NT2/D1 (cell line): ENCODE measurements around the gene ALOX5AP.

Experiments
- DNase-seq: peaks from one replicate; pipeline ENCODE4 v3.0.0-alpha.2; 2011; ENCODE audit warnings: low read depth, low spot score
- H3K27me3 ChIP-seq: 2 replicates; pipeline ENCODE4 v1.6.0; 2011; ENCODE audit warnings: mild to moderate bottlenecking; ENCODE audit not compliant: insufficient read length, insufficient read depth
- H3K36me3 ChIP-seq: 2 replicates; pipeline ENCODE4 v1.6.1; 2011; ENCODE audit warnings: mild to moderate bottlenecking, low read length, mixed read lengths; ENCODE audit not compliant: insufficient read depth, insufficient read length
- H3K4me1 ChIP-seq: 2 replicates; pipeline ENCODE4 v1.5.1; 2011; ENCODE audit not compliant: insufficient read depth, insufficient read length
- H3K4me3 ChIP-seq: 2 replicates; pipeline ENCODE4 v1.5.1; 2011; ENCODE audit warnings: low read depth; ENCODE audit not compliant: insufficient read length
- H3K9ac ChIP-seq: 2 replicates; pipeline ENCODE4 v1.6.0; 2011; ENCODE audit warnings: low read depth; ENCODE audit not compliant: insufficient read length
- H3K9me3 ChIP-seq: 2 replicates; pipeline ENCODE4 v1.5.1; 2011; ENCODE audit warnings: mild to moderate bottlenecking, low read length; ENCODE audit not compliant: insufficient read depth
- SUZ12 ChIP-seq: IDR thresholded peaks from 2 replicates; pipeline ENCODE4 v1.6.1; 2011; ENCODE audit not compliant: insufficient read length, insufficient read depth; ENCODE audit errors: extremely low read depth
- YY1 ChIP-seq: IDR thresholded peaks from 2 replicates; pipeline ENCODE4 v1.6.1; 2011; ENCODE audit not compliant: insufficient read length, insufficient read depth
- ZNF274 ChIP-seq: IDR thresholded peaks from 2 replicates; pipeline ENCODE4 v1.6.1; 2011; ENCODE audit warnings: mild to moderate bottlenecking, low read depth, low read length

Gene ALOX5AP

DNA sequence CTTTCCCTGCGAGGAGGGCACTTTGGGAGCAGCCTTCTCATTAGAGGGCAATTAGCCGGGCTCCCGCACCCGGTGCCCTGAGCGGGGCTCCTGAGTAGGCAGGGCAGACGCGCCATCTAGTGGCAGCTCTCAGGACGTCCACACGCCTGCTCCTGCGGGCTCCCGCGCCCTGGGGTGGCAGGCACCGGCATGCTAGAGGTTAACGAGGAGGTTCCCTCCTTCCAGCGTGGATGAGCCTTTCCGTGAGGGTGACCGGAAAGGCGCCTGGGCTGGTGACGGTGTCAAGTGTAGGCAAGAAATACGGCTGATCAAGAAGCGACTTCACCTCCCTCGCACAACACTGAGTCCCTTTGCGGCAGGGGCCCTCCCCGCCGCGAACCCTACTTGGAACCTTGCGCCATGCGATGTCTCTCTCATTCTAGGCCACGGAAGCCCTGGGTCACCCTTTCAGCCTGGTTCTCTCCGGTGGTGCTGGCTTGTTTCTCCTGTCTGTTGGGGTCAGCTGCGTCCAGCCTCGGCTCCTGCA, 67.7 kb downstream of the ALOX5AP start:
- Histone ChIP-seq H3K4me3 (no peak overlapping the region), H3K36me3 (no peaks in the 10 kb centered on the region), H3K9me3 (no peaks in the 10 kb centered on the region), H3K4me1 (peaks cover 2% of the 10 kb centered on the region), H3K9ac (no peak overlapping the region), H3K27me3 (peaks cover 6% of the 10 kb centered on the region)
- DNase-seq, result peak; percentile 51
- no peak for TF ChIP-seq SUZ12
- TF ChIP-seq ZNF274, result no peak
- no peak for TF ChIP-seq YY1

DNA sequence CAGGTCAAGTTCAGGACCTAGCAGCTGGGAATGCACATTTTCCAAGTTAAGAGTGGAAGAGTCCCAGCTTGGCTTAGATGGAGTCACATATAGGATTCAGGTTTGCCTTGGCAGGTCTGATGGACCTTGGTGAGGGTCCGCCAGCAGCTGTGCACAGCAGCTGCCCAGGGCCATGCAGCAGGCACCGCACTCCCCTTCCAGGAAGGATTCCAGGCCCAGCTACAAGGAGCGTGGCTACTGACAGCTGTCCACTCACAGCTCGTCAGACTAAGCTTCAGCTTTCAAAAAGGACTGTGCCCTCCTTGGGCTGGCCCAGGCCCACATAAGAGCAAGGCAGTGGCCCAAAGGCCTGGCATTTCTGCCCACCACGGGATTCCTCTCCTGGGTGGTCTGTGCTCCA, 68.4 kb downstream of the ALOX5AP start:
- Histone ChIP-seq H3K9me3 (no peaks in the 10 kb centered on the region), H3K27me3 (peaks cover 6% of the 10 kb centered on the region), H3K36me3 (no peaks in the 10 kb centered on the region), H3K4me1 (peaks cover 2% of the 10 kb centered on the region), H3K4me3 (no peak overlapping the region), H3K9ac (no peak overlapping the region)
- no peak for DNase-seq
- no peak for TF ChIP-seq ZNF274
- TF ChIP-seq YY1, result no peak
- no peak for TF ChIP-seq SUZ12

DNA sequence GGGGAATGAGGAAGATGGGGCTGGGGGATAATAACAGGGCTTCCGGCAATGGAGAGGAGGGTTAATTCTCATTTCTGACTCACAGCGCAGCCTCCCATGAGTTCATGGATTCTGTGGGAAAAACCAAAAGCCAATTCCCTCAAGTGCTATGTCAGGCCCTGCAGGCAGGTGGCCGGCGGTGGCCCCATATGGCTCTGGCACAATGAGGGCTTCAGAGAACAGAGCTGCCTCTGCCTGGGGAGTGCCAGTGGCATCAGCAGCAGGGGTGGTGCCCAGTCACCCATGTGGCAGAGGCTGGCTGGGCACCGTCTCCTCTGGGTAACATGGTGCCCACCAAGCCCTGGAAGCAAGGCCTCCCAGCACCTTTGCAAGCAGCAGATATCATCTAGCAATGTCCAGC, 69.1 kb downstream of the ALOX5AP start:
- Histone ChIP-seq H3K36me3 (no peaks in the 10 kb centered on the region), H3K4me3 (no peak overlapping the region), H3K9ac (no peak overlapping the region), H3K27me3 (peaks cover 6% of the 10 kb centered on the region), H3K9me3 (no peaks in the 10 kb centered on the region), H3K4me1 (peaks cover 2% of the 10 kb centered on the region)
- no peak for DNase-seq
- TF ChIP-seq YY1 (no peak), ZNF274 (no peak), SUZ12 (no peak)

DNA sequence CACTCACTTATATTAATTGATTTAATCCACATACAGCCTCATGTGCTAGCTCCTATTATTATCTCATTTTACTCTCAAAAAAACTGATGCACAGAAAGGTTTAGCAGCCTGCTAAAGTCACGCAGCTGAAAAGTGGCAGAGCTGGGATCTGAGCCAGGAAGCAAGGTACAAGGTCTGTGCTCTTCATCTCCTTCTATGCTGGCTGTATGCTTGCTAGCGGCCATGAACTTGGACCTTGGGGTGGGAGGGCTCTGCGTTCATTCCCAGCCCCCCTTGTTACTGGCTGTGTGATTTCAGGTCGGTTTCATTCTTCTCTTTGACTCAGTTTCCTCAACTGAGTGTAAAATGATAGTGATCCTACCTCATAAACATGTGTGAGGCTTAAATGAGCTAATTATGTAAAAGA, 69.8 kb downstream of the ALOX5AP start:
- DNase-seq, result no peak
- H3K36me3 ChIP-seq, result no peaks in the 10 kb centered on the region
- H3K4me3 ChIP-seq, result no peak overlapping the region
- peaks cover 3% of the 10 kb centered on the region for H3K4me1 ChIP-seq
- TF ChIP-seq ZNF274 (no peak), SUZ12 (no peak), YY1 (no peak)
- H3K9ac ChIP-seq, result no peak overlapping the region
- H3K27me3 ChIP-seq, result peaks cover 6% of the 10 kb centered on the region
- H3K9me3 ChIP-seq, result no peaks in the 10 kb centered on the region

DNA sequence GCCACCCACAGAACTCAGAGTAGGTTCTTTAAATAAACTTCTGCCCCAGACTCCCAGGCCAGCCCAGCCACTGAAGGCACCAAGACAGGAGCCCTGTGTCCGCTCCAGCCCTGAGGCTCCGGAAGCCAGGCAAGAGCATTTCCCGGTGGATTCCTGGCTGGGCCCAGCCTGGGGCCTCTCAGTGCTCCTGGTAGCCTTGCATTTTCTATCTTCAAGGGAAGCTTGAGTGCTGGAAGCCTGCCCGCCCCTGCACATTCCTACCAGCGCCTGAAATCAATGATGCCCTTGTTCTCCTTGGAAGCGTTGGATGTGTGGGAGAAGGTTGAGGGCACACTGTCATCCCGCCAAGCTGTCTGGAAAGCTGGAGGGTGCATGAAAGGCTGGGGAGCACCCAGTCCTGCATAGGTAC, 70.3 kb downstream of the ALOX5AP start:
- no peak for DNase-seq
- H3K4me1 ChIP-seq, result peaks cover 7% of the 10 kb centered on the region
- H3K27me3 ChIP-seq, result peaks cover 6% of the 10 kb centered on the region
- no peak overlapping the region for H3K4me3 ChIP-seq
- no peak overlapping the region for H3K9ac ChIP-seq
- H3K36me3 ChIP-seq, result no peaks in the 10 kb centered on the region
- TF ChIP-seq YY1, result no peak
- TF ChIP-seq ZNF274, result no peak
- no peaks in the 10 kb centered on the region for H3K9me3 ChIP-seq

DNA sequence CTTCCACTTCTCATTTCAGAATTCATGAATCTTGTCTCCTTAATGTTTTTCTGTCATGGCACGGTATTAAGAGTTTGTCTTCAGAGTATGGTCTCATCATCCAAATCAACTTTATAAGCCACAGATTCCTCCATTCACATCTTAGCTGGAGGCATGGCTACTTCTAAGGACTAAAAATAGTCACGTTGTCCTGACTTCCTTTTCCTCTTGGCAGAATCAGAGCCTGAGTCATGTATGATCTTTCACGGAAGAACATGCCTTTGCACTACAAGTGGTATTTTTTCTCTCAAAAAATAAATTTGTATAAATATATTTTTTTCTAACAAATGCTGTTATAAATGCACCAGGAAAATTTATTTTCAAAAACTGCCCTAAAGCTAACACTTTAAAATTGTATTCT, 71.4 kb downstream of the ALOX5AP start:
- Histone ChIP-seq H3K27me3 (peaks cover 6% of the 10 kb centered on the region), H3K4me3 (no peak overlapping the region), H3K9ac (no peak overlapping the region), H3K4me1 (peaks cover 7% of the 10 kb centered on the region), H3K36me3 (no peaks in the 10 kb centered on the region), H3K9me3 (no peaks in the 10 kb centered on the region)
- no peak for TF ChIP-seq ZNF274
- DNase-seq, result no peak

DNA sequence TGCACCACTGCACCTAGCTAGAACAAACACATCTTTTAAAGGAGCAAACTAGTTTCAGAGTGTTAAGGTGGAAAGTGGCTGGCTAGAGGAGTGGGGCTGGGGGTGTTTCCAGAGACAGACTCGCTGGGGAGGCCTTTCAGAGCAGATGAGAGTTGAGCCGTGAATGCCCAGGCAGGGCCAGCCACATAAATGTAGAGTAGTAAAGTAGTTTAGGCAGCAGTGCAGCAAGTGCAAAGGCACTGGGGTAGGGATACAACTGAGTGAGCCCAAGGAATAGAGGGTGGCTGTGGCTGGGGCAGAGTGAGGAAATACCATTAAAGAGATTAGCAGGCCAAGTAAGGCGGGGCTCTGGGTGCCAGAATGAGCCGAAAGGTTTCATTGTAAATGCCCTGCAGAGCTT, 72.0 kb downstream of the ALOX5AP start:
- Histone ChIP-seq H3K27me3 (peaks cover 6% of the 10 kb centered on the region), H3K9ac (no peak overlapping the region), H3K36me3 (no peaks in the 10 kb centered on the region), H3K4me1 (peaks cover 7% of the 10 kb centered on the region), H3K4me3 (no peak overlapping the region), H3K9me3 (no peaks in the 10 kb centered on the region)
- TF ChIP-seq YY1 (no peak), ZNF274 (no peak), SUZ12 (no peak)
- DNase-seq, result no peak

DNA sequence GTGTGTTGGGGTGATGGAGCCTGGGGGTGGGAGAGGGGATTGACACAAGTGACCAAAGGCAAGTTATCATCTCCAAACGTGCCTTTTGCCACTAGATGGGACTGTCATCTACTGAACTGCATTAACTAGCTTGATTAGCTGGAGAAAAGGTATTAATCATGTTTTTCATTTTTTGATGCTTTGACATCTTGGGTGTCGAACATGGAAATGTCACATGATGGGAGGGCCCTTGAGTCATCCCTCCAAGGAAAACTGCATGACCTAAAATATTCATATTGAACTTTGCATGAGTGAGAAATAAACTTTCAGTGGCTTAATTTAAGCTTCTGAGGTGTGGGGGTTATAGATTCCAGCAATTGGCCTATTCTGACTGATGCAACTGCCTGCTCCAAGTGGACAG, 73.3 kb downstream of the ALOX5AP start:
- TF ChIP-seq ZNF274 (no peak), SUZ12 (no peak), YY1 (no peak)
- Histone ChIP-seq H3K36me3 (no peaks in the 10 kb centered on the region), H3K4me1 (peaks cover 6% of the 10 kb centered on the region), H3K27me3 (peaks cover 2% of the 10 kb centered on the region), H3K4me3 (no peak overlapping the region), H3K9me3 (no peaks in the 10 kb centered on the region), H3K9ac (no peak overlapping the region)
- DNase-seq, result no peak
